Measurements from ENCODE around the gene CSRP2.

The CSRP2 gene

DNA sequence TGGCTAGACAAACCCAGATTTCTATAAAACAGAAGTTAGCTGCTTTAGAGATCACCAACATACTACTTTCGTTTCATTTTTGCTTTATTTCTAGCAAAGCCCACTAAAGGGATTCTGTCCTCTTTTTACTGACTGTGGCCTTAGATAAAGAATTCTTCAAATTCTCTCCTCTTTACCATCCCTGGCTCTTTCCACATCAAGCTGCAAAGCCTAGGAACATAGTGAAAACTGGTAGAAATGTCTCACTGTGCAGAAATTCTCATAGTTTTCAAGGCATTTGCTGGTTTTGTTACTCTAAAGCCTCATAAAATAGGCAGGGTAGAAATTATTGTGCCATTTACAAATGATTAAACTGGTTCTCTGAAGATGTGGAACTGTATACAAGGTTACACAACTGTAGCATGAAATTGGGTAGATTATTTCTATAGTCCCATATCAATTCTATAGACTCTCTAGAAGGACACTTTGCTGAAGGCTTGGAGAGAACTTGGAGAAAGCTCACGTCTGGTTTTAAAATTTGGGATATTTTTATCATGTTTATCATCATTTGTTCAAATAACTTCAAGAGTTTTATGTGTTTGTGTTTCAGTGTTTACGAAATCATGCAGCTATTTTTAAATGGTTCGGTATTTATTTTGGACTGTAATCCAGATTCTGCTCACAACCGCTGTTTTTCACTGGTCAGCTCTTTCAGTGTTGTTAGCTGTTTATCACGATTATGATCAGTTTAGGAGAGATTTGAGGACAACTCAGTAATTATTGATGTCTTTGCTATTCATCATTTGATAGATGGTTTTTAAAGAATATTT lies 36.7 kb upstream of the CSRP2 start:
- no peaks in the 10 kb centered on the region for H3K27me3 ChIP-seq
- H3K27ac ChIP-seq: peak overlapping the region; percentile 70 to 74
- TF ChIP-seq, protein P1, sequence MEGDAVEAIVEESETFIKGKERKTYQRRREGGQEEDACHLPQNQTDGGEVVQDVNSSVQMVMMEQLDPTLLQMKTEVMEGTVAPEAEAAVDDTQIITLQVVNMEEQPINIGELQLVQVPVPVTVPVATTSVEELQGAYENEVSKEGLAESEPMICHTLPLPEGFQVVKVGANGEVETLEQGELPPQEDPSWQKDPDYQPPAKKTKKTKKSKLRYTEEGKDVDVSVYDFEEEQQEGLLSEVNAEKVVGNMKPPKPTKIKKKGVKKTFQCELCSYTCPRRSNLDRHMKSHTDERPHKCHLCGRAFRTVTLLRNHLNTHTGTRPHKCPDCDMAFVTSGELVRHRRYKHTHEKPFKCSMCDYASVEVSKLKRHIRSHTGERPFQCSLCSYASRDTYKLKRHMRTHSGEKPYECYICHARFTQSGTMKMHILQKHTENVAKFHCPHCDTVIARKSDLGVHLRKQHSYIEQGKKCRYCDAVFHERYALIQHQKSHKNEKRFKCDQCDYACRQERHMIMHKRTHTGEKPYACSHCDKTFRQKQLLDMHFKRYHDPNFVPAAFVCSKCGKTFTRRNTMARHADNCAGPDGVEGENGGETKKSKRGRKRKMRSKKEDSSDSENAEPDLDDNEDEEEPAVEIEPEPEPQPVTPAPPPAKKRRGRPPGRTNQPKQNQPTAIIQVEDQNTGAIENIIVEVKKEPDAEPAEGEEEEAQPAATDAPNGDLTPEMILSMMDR (IDR thresholded peaks at IDR 0.05): no peak
- no peaks in the 10 kb centered on the region for H3K36me3 ChIP-seq
- peaks cover 0 to 91% (median 53%) of the 10 kb centered on the region in 4 donors for H3K4me1 ChIP-seq
- H3K4me3 ChIP-seq: no peak overlapping the region
- no peaks in the 10 kb centered on the region for H3K9me3 ChIP-seq
- intact Hi-C loops (cut with DNase I; ENCODE audit: low total_unique reads): no loop called here
- DNase-seq: no peak

DNA sequence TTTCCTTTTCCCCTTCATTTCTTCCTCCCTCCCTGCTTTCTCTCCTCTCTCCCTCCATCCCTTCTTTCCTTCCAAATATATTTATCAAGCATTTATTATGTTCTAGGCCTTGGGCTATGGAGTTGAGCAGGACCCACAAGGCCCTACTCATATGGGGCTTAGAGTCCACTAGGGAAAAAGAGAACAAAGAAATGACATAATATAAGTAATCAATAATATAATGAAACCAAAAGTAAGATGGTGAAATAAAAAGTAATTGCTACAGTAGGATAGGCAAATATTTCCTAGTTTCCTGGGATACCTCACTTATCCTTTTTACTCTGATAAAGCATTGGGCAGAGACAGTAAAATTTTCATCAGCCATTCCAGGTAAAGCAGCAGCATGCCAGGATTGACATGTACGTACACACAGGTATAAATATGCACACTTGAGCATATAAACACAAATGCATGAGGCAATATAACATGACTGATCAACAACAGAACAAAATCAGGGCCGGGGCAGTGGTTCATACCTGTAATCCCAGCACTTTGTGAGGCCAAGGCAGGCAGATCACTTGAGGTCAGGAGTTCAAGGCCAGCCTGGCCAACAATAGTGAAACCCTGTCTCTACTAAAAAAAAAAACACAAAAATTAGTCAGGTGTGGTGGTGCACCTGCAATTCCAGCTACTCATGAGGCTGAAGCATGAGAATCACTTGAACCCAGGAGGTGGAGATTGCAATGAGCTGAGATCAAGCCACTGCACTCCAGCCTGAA lies 35.5 kb upstream of the CSRP2 start:
- TF ChIP-seq, protein P1 (IDR thresholded peaks at IDR 0.05): no peak
- Histone ChIP-seq H3K36me3 (no peaks in the 10 kb centered on the region), H3K9me3 (no peaks in the 10 kb centered on the region), H3K4me1 (peaks cover 0 to 90% (median 46%) of the 10 kb centered on the region in 4 donors), H3K27me3 (no peaks in the 10 kb centered on the region), H3K27ac (peak overlapping the region; percentile 70 to 74), H3K4me3 (no peak overlapping the region)
- intact Hi-C loops (cut with DNase I; ENCODE audit: low total_unique reads): no loop called here
- DNase-seq: no peak

DNA sequence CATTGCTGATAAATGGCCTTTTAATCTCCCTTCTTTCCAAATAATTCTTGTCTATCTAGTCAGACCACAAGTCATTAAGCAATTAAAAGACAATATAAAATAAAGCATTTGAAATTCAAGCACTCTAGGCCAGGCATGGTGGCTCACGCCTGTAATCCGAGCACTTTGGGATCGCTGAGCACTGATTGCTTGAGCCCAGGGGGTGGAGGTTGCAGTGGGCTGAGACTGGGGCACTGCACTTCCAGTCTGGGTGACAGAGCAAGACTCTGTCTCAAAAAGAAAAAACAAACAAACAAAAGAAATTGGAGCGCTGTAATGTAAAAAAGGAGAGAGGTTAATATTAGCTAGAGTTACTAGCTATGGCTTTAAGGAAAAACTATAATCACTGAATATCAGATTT lies 30.5 kb upstream of the CSRP2 start:
- peaks cover 0 to 75% (median 24%) of the 10 kb centered on the region in 4 donors for H3K4me1 ChIP-seq
- DNase-seq: no peak
- no peaks in the 10 kb centered on the region for H3K36me3 ChIP-seq
- peak overlapping the region in 1 of 2 donors; percentile 30 for H3K27ac ChIP-seq
- no peak overlapping the region for H3K4me3 ChIP-seq
- intact Hi-C loops (cut with DNase I; ENCODE audit: low total_unique reads): no loop called here
- no peaks in the 10 kb centered on the region for H3K27me3 ChIP-seq
- TF ChIP-seq, protein P1 (IDR thresholded peaks at IDR 0.05): no peak
- no peaks in the 10 kb centered on the region for H3K9me3 ChIP-seq

DNA sequence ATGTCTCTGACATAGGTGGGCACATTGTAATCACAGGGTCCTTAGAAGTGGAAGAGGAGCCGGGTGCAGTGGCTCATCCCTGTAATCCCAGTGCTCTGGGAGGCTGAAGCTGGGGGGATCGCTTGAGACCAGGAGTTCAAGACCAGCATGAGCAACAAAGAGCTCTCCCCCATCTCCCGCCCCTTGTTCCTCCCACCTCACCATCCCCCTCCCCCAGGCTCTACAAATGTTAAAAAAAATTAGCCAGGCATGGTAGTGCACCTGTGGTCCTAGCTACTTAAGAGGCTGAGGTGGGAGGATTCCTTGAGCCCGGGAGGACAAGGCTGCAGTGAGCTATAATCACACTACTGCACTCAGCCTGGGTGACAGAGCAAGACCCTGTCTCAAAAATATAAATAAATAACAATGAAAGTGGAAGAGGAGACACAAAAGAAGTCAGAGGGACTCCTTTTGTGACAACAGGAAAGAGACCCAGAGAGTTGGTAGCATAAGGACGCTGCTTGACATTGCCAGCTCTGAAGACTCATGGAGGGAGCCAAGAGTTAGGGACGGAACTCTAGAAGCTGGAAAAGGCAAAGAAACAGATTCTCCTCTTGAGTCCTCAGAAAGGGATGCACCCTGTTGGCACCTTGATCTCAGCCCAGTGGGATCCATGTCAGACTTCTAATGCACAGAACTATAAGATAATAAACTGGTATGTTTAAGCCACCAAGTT lies 29.6 kb upstream of the CSRP2 start:
- DNase-seq: no peak

More for the DNA sequence above, 29.6 kb upstream of the CSRP2 start:
- H3K36me3 ChIP-seq: no peaks in the 10 kb centered on the region
- peaks cover 0 to 67% (median 17%) of the 10 kb centered on the region in 4 donors for H3K4me1 ChIP-seq
- H3K27me3 ChIP-seq: no peaks in the 10 kb centered on the region
- TF ChIP-seq, protein P1 (IDR thresholded peaks at IDR 0.05): no peak
- H3K9me3 ChIP-seq: no peaks in the 10 kb centered on the region
- H3K27ac ChIP-seq: peak overlapping the region; percentile 2 to 36
- H3K4me3 ChIP-seq: no peak overlapping the region
- intact Hi-C loops (cut with DNase I; ENCODE audit: low total_unique reads): no loop called here
